Vagina (tissue), 2 donors: ENCODE measurements around the gene RGS14. TPM values are rescaled to one million over a fixed set of nuclear protein-coding genes. Genes with fewer than 3 reads are reported as not detected.

Experiments used
- DNase-seq, 2 donors: peaks; one replicate each; pipeline ENCODE4 v3.0.0-alpha.2; 2017; ENCODE audit errors: extremely low spot score in 2 of 2
- H3K27ac ChIP-seq: fragments of 200-600 bp; sonication (generic); one replicate; pipeline ENCODE4 v1.5.1; 2019
- H3K27me3 ChIP-seq: fragments of 200-600 bp; sonication (generic); one replicate; pipeline ENCODE4 v1.5.1; 2019
- H3K36me3 ChIP-seq, 2 donors: fragments of 200-600 bp; sonication (generic); one replicate each; pipeline ENCODE4 v1.5.1; 2017 to 2019
- H3K4me1 ChIP-seq: fragments of 200-600 bp; sonication (generic); one replicate; pipeline ENCODE4 v1.5.1; 2019
- H3K4me3 ChIP-seq, 2 donors: fragments of 200-600 bp; sonication (generic); 1 replicate in 1 of 2; 2 replicates in 1 of 2; pipeline ENCODE4 v1.5.1; 2016 to 2019
- H3K9me3 ChIP-seq: fragments of 200-600 bp; sonication (generic); one replicate; pipeline ENCODE4 v1.5.1; 2019
- CTCF ChIP-seq, 3 experiments: fragments of 450-650 bp in 2 of 3; fragments of 200-600 bp in 1 of 3; sonication (generic) in 1 of 3; IDR thresholded peaks; one replicate each; pipeline ENCODE4 v1.5.1; 2017 to 2019; ENCODE audit warnings: antibody characterized with exemption in 3 of 3, mild to moderate bottlenecking in 2 of 3, moderate library complexity in 2 of 3
- POLR2A ChIP-seq, 2 donors: fragments of 450-650 bp; IDR thresholded peaks; one replicate each; pipeline ENCODE4 v1.6.1; 2017; ENCODE audit warnings: antibody characterized with exemption in 2 of 2, mild to moderate bottlenecking in 2 of 2, moderate library complexity in 2 of 2
- POLR2AphosphoS5 ChIP-seq, 2 donors: sonication (generic); formaldehyde crosslinking; IDR thresholded peaks; one replicate each; pipeline ENCODE4 v1.9.0; 2017; ENCODE audit warnings: antibody characterized with exemption in 2 of 2, mild to moderate bottlenecking in 2 of 2, low read depth in 1 of 2; ENCODE audit not compliant: insufficient read depth in 1 of 2
- intact Hi-C: fragments of 100-400 bp; cut with DNase I; formaldehyde crosslinking; loops from one replicate; pipeline ENCODE4 v1.15.1; 2023
- total RNA-seq: library from RNA; depleted of rRNA; stranded (reverse); fragments of >200 nt; gene quantifications from one replicate; pipeline ENCODE4 v1.2.3, GENCODE V29; 2016

RGS14 gene
- total RNA-seq, 1 donor from 2014 or later, result 49.1 TPM

- Histone ChIP-seq H3K36me3 (peaks cover 0 to 6% of the 10 kb centered on the region in 2 donors), H3K27me3 (no peaks in the 10 kb centered on the region), H3K4me1 (peaks cover 53% of the 10 kb centered on the region), H3K27ac (no peak overlapping the region), H3K4me3 (no peak overlapping the region), H3K9me3 (no peaks in the 10 kb centered on the region)
- no peak for DNase-seq
- intact Hi-C loops, result loop anchor here (10.0 kb wide), 1 partner anchor 1097 kb away; no protein-coding TSS in a partner anchor
- TF ChIP-seq POLR2AphosphoS5 (IDR thresholded peaks at IDR 0.05; ENCODE audit: insufficient read depth in 1 of 2, low read depth in 1 of 2), result no peak
These were observed 10.0 kb upstream of the RGS14 start for GRCh38 chr5:177347699-177348098.

- no peak for TF ChIP-seq POLR2A (IDR thresholded peaks at IDR 0.05)
- no peak for TF ChIP-seq POLR2AphosphoS5 (IDR thresholded peaks at IDR 0.05; ENCODE audit: insufficient read depth in 1 of 2, low read depth in 1 of 2)
- TF ChIP-seq CTCF (IDR thresholded peaks at IDR 0.05), result no peak
- peaks cover 53% of the 10 kb centered on the region for H3K4me1 ChIP-seq
- no peak overlapping the region for H3K4me3 ChIP-seq
- intact Hi-C loops, result loop anchor here (10.0 kb wide), 1 partner anchor 1095 kb away; no protein-coding TSS in a partner anchor
- H3K27ac ChIP-seq, result no peak overlapping the region
- DNase-seq, result no peak
- H3K9me3 ChIP-seq, result no peaks in the 10 kb centered on the region
- no peaks in the 10 kb centered on the region for H3K27me3 ChIP-seq
- peaks cover 0 to 5% of the 10 kb centered on the region in 2 donors for H3K36me3 ChIP-seq
These were observed 8.4 kb upstream of the RGS14 start for GRCh38 chr5:177349362-177349647.

GRCh38 chr5:177349762-177350161 is 8.0 kb upstream of the RGS14 start:
- no peaks in the 10 kb centered on the region for H3K9me3 ChIP-seq

GRCh38 chr5:177350776-177351391 is 6.8 kb upstream of the RGS14 start:
- intact Hi-C loops, result no loop called here
- TF ChIP-seq POLR2A (IDR thresholded peaks at IDR 0.05) (no peak), CTCF (IDR thresholded peaks at IDR 0.05) (no peak), POLR2AphosphoS5 (IDR thresholded peaks at IDR 0.05; ENCODE audit: insufficient read depth in 1 of 2, low read depth in 1 of 2) (no peak)

More at GRCh38 chr5:177349762-177350161, 8.0 kb upstream of the RGS14 start:
- no peak overlapping the region for H3K27ac ChIP-seq
- peaks cover 0 to under 1% of the 10 kb centered on the region in 2 donors for H3K36me3 ChIP-seq
- no peaks in the 10 kb centered on the region for H3K27me3 ChIP-seq
- no peak for TF ChIP-seq POLR2AphosphoS5 (IDR thresholded peaks at IDR 0.05; ENCODE audit: insufficient read depth in 1 of 2, low read depth in 1 of 2)
- no peak for TF ChIP-seq CTCF (IDR thresholded peaks at IDR 0.05)
- no peak for TF ChIP-seq POLR2A (IDR thresholded peaks at IDR 0.05)
- H3K4me1 ChIP-seq, result peaks cover 53% of the 10 kb centered on the region
- intact Hi-C loops, result loop anchor here (10.0 kb wide), 1 partner anchor 1095 kb away; no protein-coding TSS in a partner anchor
- no peak for DNase-seq
- H3K4me3 ChIP-seq, result peak overlapping the region; percentile 68 to 99

DNA sequence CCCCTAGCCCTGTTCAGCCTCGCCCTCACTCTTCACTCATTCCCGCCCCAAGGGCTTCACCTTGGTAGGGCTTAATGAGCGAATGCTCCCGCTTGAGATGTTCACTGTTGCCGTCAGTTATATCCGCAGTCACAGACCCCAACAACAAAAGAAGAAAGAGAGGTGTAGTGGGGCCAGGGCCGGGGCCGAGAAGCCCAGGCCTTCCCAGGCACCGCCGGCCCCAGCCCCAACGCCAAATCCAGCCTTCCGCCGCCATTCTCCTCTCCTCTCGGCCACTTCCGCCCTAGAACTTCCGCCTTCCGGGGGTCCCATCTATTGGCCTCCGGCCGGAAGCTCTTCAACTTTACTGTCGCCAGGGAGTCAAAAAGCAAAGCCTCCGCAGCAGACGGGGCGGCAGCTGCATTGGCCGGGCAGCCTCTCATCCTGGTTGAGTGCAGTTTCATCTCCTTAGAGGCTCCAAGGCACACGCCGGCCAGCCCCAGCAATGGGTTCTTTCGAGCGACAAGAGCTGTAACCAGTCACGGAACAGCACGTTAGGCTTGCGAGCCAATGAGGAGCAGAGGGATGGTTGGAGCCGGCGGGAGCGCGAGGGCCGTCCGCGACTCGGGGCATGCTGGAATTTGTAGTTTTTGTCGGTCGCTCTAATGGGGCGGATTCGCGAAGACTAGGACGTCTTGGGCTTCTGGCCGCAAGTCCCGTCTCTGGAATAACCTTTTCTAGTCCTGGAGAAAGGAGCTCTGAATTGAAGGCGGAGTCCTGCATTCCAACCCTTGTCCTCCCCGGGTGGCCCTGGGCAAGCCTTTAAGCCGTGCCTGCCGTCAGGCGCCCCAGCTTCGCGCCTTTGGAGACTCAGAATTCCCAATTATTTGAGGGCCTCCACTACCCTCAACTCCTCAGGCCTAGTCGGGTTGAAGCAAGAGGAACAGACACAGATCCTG is 6.1 kb upstream of the RGS14 start, which contains the start of gene LMAN2:
Gene LMAN2 (minus strand): TSS at position 277 of the 938 bp plus-strand sequence. CDS start 21 bp downstream, at position 256.
- peak within 1 kb of the TSS; percentile 68 to 99 for H3K4me3 ChIP-seq
- peak within 1 kb of the TSS; percentile 91 for H3K27ac ChIP-seq
- intact Hi-C loops, result no loop called here
- TF ChIP-seq CTCF (IDR thresholded peaks at IDR 0.05), result peak in 1 of 3 experiments; percentile 26
- TF ChIP-seq POLR2AphosphoS5 (IDR thresholded peaks at IDR 0.05; ENCODE audit: insufficient read depth in 1 of 2, low read depth in 1 of 2), result peak; percentile 91 to 93
- TF ChIP-seq POLR2A (IDR thresholded peaks at IDR 0.05), result peak in 1 of 2 donors; percentile 29
- no peaks in the 10 kb centered on the region for H3K9me3 ChIP-seq
- H3K36me3 ChIP-seq, result no peaks in the 10 kb centered on the region
- DNase-seq, result peak in 1 of 2 donors; percentile 94
- H3K4me1 ChIP-seq, result peaks cover 45% of the 10 kb centered on the region
- no peaks in the 10 kb centered on the region for H3K27me3 ChIP-seq

More at GRCh38 chr5:177350776-177351391, 6.8 kb upstream of the RGS14 start:
- no peaks in the 10 kb centered on the region for H3K36me3 ChIP-seq
- H3K4me1 ChIP-seq, result peaks cover 48% of the 10 kb centered on the region
- H3K9me3 ChIP-seq, result no peaks in the 10 kb centered on the region
- no peak for DNase-seq
- H3K27me3 ChIP-seq, result no peaks in the 10 kb centered on the region
- H3K27ac ChIP-seq, result peak overlapping the region; percentile 91
- H3K4me3 ChIP-seq, result peak overlapping the region; percentile 68 to 99
